ENCODE measurements around the gene MED9.

DNA sequence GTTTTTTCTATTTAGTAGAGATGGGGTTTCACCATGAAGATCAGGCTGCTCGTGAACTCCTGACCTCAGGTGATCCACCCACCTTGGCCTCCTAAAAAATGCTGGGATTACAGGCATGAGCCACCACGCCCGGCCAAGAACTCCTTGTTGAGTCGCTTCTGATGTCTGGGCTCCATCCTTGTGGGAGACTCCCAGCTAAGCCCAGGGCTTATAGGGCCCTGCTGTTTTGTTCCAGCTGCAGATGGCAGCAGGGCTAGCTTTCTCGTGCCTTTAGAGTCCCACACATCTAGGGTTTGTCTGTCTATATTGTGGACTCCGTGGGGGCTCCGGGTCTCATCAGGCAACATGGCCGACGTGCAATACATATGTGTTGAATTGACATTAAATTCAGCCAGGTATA, 39.3 kb upstream of the MED9 start:
- no peak for TF ChIP-seq TAF1 (IDR thresholded peaks at IDR 0.05; ENCODE audit: low read depth)
- no peak for TF ChIP-seq YY1 (IDR thresholded peaks at IDR 0.05; ENCODE audit: low read depth)
- no peak for TF ChIP-seq RAD21 (IDR thresholded peaks at IDR 0.05; ENCODE audit: low read depth)
- TF ChIP-seq TCF12 (IDR thresholded peaks at IDR 0.05; ENCODE audit: low read depth), result no peak
- TF ChIP-seq MAX (IDR thresholded peaks at IDR 0.05), result no peak
- TF ChIP-seq EP300 (IDR thresholded peaks at IDR 0.05; ENCODE audit: borderline replicate concordance), result no peak
- TF ChIP-seq USF1 (IDR thresholded peaks at IDR 0.05), result no peak
- no peak for TF ChIP-seq TEAD4 (IDR thresholded peaks at IDR 0.05)
- no peak for TF ChIP-seq EGR1 (IDR thresholded peaks at IDR 0.05)
- no peak for TF ChIP-seq NFIC (IDR thresholded peaks at IDR 0.05)
- TF ChIP-seq CEBPB (IDR thresholded peaks at IDR 0.05), result no peak
- TF ChIP-seq, protein P1, sequence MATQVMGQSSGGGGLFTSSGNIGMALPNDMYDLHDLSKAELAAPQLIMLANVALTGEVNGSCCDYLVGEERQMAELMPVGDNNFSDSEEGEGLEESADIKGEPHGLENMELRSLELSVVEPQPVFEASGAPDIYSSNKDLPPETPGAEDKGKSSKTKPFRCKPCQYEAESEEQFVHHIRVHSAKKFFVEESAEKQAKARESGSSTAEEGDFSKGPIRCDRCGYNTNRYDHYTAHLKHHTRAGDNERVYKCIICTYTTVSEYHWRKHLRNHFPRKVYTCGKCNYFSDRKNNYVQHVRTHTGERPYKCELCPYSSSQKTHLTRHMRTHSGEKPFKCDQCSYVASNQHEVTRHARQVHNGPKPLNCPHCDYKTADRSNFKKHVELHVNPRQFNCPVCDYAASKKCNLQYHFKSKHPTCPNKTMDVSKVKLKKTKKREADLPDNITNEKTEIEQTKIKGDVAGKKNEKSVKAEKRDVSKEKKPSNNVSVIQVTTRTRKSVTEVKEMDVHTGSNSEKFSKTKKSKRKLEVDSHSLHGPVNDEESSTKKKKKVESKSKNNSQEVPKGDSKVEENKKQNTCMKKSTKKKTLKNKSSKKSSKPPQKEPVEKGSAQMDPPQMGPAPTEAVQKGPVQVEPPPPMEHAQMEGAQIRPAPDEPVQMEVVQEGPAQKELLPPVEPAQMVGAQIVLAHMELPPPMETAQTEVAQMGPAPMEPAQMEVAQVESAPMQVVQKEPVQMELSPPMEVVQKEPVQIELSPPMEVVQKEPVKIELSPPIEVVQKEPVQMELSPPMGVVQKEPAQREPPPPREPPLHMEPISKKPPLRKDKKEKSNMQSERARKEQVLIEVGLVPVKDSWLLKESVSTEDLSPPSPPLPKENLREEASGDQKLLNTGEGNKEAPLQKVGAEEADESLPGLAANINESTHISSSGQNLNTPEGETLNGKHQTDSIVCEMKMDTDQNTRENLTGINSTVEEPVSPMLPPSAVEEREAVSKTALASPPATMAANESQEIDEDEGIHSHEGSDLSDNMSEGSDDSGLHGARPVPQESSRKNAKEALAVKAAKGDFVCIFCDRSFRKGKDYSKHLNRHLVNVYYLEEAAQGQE (IDR thresholded peaks at IDR 0.05; ENCODE audit: low read depth), result no peak
- TF ChIP-seq FOXM1 (IDR thresholded peaks at IDR 0.05; ENCODE audit: borderline replicate concordance, low read depth), result no peak
